ENCODE measurements around the gene MKLN1.
"Not testable (repeated sequence)": the region's sequence is repeated elsewhere in the genome, so short reads cannot be mapped to it uniquely, and the experiment has no call there.

Gene MKLN1

GRCh38 chr7:131327626-131328376, at the start of gene MKLN1:
MKLN1 (plus strand) TSS chr7:131327876; CDS start chr7:131327900, 24 bp downstream.
- DNase-seq, result peak; percentile 94

GRCh38 chr7:131279044-131279443, 48.6 kb upstream of the MKLN1 start:
- no peak for DNase-seq

GRCh38 chr7:131281266-131282048, 46.2 kb upstream of the MKLN1 start:
- no peak for DNase-seq

GRCh38 chr7:131284702-131285419, 42.8 kb upstream of the MKLN1 start:
- no peak for DNase-seq

GRCh38 chr7:131285556-131285955, 42.1 kb upstream of the MKLN1 start:
- no peak for DNase-seq

- DNase-seq, result no peak
Measured at GRCh38 chr7:131288450-131288849, 39.2 kb upstream of the MKLN1 start.

GRCh38 chr7:131289051-131289450, 38.6 kb upstream of the MKLN1 start:
- DNase-seq, result no peak

GRCh38 chr7:131292141-131292905, 35.4 kb upstream of the MKLN1 start:
- DNase-seq, result no peak

- DNase-seq, result no peak
Measured at GRCh38 chr7:131293018-131293417, 34.7 kb upstream of the MKLN1 start.

- no peak for DNase-seq
Measured at GRCh38 chr7:131294553-131294952, 33.1 kb upstream of the MKLN1 start.

GRCh38 chr7:131298608-131298992, 29.1 kb upstream of the MKLN1 start:
- no peak for DNase-seq

- no peak for DNase-seq
Measured at GRCh38 chr7:131299074-131299473, 28.6 kb upstream of the MKLN1 start.

GRCh38 chr7:131300078-131300477, 27.6 kb upstream of the MKLN1 start:
- DNase-seq, result no peak

GRCh38 chr7:131300572-131301466, 26.9 kb upstream of the MKLN1 start:
- DNase-seq, result no peak

- no peak for DNase-seq
Measured at GRCh38 chr7:131302446-131302845, 25.2 kb upstream of the MKLN1 start.

GRCh38 chr7:131302876-131303707, 24.6 kb upstream of the MKLN1 start:
- DNase-seq, result peak; percentile 25

- DNase-seq, result no peak
Measured at GRCh38 chr7:131305152-131305551, 22.5 kb upstream of the MKLN1 start.

- DNase-seq, result not testable (repeated sequence)
Measured at GRCh38 chr7:131306041-131306440, 21.6 kb upstream of the MKLN1 start.

- DNase-seq, result no peak
Measured at GRCh38 chr7:131306777-131307176, 20.9 kb upstream of the MKLN1 start.

- no peak for DNase-seq
Measured at GRCh38 chr7:131307627-131308026, 20.0 kb upstream of the MKLN1 start.

GRCh38 chr7:131312838-131313237, 14.8 kb upstream of the MKLN1 start:
- DNase-seq, result no peak

Measured in stimulated activated CD4-positive, alpha-beta T cell treated with anti-CD3 and anti-CD28 coated beads, Interleukin-4, amount 100 ng/mL, for 1 hour (primary cell).